Neural progenitor cell (in vitro differentiated cells): ENCODE results near the gene JADE1.

ENCODE experiments used
- CTCF ChIP-seq: fragments of 200-600 bp; sonication (generic); IDR thresholded peaks from 2 replicates; pipeline ENCODE4 v1.5.1; 2017; ENCODE audit warnings: antibody characterized with exemption, mild to moderate bottlenecking
- EZH2 ChIP-seq: fragments of 200-600 bp; sonication (generic); IDR thresholded peaks from 2 replicates; pipeline ENCODE4 v1.6.1; 2017; ENCODE audit warnings: antibody characterized with exemption, mild to moderate bottlenecking, moderate library complexity
- EZH2phosphoT487 ChIP-seq: fragments of 200-600 bp; sonication (generic); IDR thresholded peaks from 2 replicates; pipeline ENCODE4 v1.6.1; 2017; ENCODE audit warnings: antibody characterized with exemption

GRCh38 chr4:128787509-128788311 is 21.8 kb upstream of the JADE1 start:
- TF ChIP-seq CTCF (no peak), EZH2 (no peak), EZH2phosphoT487 (no peak)
